ENCODE data around the gene MPG.
A peak's percentile ranks its signal among the peaks of the same experiment; 100 is the strongest.

MPG gene

GRCh38 chr16:66309-67182 lies 11.5 kb upstream of the MPG start:
- no peak for DNase-seq

GRCh38 chr16:67183-67791 lies 10.7 kb upstream of the MPG start:
- peak; percentile 83 for DNase-seq

DNA sequence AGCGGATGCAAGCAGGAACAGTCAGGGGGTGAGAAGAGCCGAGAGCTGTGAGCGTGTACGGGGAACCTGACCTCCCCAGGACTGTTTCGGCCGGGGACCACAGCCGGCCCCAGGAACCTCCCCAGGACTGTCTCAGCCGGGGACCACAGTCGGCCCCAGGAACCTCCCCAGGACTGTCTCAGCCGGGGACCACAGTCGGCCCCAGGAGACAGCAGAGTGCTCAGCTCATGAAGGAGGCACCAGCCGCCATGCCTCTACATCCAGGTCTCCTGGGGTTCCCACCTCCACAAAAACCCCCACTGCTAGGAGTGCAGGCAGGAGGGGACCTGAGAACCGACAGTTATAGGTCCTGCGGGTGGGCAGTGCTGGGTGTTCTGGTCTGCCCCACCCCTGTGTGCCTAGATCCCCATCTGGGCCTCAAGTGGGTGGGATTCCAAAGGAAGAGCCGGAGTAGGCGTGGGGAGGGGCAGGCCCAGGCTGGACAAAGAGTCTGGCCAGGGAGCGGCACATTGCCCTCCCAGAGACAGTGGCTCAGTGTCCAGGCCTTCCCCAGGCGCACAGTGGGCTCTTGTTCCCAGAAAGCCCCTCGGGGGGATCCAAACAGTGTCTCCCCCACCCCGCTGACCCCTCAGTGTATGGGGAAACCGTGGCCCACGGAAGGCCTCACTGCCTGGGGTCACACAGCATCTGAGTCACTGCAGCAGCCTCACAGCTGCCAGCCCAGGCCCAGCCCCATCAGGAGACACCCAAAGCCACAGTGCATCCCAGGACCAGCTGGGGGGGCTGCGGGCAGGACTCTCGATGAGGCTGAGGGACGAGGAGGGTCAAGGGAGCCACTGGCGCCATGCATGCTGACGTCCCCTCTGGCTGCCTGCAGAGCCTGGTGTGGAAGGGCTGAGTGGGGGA lies 9.9 kb upstream of the MPG start:
- no peak for DNase-seq

DNA sequence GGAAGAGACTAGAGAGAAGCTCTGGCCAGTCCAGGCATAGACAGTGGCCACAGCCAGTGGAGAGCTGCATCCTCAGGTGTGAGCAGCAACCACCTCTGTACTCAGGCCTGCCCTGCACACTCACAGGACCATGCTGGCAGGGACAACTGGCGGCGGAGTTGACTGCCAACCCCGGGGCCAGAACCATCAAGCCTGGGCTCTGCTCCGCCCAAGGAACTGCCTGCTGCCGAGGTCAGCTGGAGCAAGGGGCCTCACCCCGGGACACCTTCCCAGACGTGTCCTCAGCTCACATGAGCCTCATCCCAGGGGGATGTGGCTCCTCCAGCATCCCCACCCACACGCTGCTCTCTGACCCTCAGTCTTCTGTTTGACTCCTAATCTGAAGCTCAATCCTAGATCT lies 8.8 kb upstream of the MPG start:
- no peak for DNase-seq

- no peak for DNase-seq
These were observed 6.8 kb upstream of the MPG start for GRCh38 chr16:71210-71539.

DNA sequence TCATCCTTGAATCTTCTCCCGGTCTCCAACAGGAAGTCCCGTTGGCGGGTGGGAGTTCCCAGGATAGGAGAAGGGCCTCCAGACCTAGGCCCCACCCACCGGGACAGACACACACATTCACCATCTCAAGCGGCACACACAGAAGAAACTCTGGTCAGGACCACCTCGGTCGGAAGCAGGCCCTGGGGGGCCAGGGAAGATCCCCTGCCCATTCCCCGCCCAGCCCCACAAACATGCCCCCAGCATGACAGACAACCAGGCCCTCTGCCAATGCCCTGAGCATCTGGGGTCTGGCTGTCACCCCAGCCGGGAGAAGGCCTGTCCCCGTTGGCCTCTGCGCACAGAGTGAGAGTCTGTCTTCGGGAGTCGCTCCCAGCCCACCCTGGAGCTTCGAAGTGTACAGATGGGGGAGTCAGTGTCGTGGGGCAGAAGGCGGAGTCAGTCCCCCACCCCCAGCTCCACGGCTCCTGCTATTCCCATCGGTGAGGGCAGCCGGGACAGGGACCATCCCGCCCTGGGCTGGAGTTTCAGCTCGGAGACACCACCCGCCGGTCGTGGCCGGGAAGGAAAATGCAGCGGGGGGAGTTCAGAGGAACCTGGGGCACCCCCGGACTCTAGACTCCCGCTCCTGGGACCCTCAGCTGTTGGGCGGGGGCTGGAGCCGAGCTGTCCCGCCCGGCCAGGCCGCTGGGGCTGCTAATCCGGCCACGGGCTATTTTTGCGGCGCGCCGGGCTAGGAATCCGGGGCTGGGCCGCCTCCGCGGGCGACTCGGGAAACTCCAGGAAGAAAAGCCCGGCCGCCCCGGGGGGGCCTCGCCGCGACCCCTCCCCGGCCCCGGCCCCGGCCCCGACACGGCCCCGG lies 6.3 kb upstream of the MPG start:
- no peak for DNase-seq

- no peak for DNase-seq
These were observed 5.2 kb upstream of the MPG start, which contains the start of gene RHBDF1 for GRCh38 chr16:72561-73548. RHBDF1 (minus strand) TSS chr16:72631; CDS start chr16:65015, 7,616 bp downstream.

DNA sequence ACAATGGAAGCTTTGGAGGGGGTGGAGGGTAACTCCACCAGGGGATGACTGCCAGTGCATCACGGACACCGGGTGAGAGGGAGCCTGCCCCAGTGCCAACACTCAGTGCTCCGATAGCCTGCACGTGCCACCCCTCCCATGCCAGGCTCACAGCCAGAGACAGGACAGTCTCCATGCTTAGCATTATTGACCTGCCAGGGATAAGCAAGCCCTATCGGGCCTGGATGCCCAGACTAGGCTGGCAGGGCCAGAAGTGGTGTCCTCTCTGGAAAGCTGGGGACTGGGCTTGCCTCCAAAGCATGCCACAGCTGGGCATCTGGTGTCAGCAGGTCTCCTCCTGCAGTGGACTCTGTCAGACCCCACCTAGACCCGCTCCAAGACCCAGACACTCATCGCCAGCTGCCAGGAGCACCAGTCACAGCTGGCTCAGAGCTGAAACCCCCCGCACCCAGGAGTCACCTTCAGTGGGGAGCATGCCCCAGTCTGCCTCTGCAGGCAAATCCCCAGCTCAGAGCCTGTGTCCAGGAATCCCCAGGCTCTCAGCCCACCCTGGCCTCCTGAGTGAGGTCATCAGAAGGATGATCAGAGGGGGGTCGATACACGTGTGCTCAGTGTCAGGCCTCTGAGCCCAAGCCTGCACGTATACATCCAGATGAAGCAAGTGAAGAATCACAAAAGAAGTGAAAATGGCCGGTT lies 3.8 kb upstream of the MPG start:
- DNase-seq = no peak

DNA sequence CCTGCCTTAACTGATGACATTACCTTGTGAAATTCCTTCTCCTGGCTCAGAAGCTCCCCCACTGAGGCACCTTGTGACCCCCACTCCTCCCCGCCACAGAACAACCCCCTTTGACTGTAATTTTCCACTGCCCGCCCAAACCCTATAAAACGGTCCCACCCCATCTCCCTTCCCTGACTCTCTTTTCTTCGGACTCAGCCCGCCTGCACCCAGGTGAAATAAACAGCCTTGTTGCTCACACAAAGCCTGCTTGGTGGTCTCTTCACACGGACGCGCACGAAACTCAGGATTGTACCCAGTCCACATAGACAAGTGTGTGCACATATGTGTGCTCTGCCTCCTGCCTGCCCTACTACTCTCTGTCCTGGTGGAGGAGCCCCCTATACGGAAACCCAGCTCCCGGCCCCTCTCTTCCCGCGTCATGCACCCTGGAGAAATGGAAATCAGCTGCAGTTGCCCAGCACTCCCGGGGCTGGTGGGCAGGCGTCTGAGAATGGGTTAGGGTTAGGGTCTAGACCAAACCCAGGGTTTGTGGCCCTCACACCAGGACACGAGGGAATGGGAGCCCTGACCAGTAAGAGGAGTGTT lies 3.2 kb upstream of the MPG start:
- no peak for DNase-seq

DNA sequence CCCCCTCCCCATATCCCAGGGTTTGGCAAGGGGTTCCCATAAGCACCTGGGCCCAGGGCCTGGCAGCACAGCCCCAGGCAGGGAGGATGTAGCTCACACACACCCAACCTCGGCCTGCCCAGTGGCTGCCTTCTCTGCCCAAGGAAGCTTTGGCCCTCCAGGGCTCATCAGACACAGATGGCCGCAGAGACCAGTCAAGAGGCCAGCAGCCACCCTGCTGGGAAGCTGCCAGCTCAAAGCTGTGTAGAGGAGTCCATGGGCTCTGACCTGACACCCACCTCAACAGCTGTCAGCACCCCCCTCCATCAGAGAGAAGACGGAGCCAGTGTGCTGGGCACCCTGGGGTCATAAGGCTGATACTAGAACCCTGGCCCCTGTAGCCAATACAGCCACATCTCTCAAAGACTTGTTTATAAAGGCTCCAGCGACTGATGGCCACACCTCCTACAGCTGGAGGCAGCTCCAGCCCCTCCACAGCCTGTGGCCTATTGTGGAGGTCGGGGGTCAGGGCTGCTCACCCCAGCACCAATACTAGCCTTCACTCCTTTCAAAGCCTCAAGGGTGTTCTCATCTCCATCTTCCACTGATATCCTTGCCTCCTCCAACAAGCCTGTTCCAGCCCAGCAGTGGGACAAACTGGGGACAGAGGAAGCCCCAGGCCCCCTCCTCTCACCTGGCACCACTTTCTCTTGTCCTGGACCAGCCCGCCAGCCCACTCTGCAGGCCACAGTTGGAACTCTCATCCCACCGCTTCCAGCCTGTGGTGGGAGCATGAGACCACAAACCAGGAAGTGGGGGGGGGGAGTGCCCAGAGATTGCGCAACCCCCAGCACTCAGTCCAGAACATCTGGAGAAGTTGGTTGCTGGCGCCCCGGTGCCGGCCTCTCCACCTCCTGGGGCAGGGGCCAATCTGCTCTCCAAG lies 2.2 kb upstream of the MPG start:
- no peak for DNase-seq

DNA sequence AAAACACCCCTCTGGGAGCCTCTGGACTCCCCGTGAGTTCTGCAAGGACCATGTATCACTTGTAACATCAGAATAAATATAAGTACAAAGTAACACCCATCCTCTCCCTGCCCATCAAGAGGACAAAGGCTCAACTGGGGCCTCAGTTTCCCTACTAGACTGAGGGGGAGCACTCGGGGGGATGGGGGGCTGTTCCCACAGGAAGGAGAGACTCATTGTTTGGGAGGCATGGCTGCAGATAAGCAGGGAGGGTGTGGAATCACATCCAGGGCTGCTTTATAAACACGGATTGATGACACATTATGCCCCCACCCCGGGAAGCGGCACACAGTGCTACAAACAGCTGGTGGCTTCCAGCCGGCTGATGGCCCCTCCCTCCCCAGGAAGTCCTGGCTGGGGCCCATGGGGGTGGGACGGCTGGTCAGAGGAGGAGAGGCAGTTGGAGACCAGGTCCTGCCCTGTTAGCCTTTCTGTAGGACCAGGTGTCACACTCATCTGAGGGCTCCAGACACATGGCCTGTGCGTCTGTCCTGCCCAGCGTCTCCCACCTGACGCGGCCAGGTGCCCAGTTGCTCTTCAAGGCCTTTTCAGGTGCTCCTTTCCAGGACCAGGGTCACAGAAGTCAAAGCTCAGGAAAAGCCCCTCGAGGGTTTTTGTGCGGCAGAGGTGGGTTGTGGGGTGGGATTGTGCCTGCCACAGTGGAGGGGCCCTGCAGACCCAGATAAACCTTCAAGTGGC lies 1.3 kb upstream of the MPG start:
- no peak for DNase-seq

GRCh38 chr16:77273-77806 lies 685 bp upstream of the MPG start:
- DNase-seq = no peak

DNA sequence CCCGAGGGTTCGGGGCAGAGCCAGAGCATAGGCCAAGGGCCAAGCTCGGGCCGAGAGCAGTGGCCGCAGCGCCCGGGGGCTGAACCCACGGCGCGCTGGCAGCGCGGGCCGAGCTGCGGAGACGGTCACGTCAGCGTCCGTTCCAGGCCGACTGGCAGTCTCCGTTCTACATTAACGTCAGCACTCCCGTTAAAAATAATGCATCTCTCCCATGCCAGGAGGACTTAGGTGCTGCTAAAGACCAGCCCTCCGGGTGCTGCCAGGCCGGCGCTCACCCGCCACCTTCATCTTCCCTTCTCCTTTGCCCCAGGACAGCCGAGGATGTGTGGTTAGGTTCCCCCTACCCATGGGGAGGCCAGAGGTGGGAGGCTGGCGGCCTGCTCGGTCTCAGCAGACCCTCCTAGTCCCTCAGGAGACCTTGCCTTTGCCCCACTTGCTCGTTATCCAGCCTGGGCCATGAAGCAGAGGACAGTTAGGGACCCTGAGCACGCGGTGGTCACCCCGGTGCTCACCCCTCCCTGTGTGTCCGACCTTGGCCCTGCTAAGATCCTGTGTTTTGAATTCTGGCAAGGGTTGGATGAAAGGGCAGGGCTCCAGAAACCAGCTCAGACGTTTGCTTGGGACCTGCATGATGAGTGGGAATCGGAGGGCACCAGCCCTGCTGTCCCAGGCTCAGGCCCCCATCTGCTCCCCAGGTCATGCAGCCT lies 572 bp downstream of the MPG start:
- peak; percentile 12 for DNase-seq

DNA sequence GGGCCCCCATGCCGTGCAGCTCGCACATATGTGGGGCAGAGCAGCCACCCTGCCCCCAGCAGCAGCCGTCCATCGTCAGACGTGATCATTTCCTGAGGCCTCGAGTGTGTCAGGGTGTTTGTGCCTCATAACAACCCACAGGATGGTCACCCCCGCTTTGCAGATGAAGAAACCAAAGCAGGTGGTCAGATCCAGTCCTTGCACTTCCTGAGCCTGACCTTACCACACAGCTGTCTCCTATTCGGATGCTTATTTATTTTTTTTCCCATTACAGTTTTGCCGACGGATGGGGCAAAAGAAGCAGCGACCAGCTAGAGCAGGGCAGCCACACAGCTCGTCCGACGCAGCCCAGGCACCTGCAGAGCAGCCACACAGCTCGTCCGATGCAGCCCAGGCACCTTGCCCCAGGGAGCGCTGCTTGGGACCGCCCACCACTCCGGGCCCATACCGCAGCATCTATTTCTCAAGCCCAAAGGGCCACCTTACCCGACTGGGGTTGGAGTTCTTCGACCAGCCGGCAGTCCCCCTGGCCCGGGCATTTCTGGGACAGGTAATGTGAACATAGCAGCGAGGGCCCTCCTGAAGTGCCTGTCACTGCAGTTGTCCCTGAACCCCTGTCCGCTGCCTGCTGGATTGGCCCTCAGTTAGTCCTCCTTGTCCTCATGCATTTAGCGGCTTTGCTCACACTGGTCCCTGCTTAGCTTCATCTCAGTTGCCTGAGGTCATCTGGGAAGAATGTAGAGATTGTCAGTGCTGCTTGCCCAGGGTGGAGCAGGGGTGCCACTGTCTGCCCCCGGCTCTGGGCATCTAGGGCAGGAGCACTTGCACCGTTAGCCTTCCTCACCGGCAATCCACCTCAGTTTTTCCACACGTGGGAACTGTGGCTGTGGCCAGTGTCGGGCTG lies 1.4 kb downstream of the MPG start:
- DNase-seq = no peak

- DNase-seq = no peak
These were observed 5.1 kb downstream of the MPG start for GRCh38 chr16:83060-83603.

Data from NCI-H1092 treated with DMSO at 0.1 percent for 48 hours (cell line).